GM18502 (cell line): ENCODE measurements around the gene SLC13A5.

ENCODE experiments used
- ATAC-seq: cut with Tn5 transposase; IDR thresholded peaks from one replicate; pipeline ENCODE4 v1.9.1; 2021; ENCODE audit warnings: mild to moderate bottlenecking; ENCODE audit not compliant: unreplicated experiment, poor library complexity

Gene SLC13A5

DNA sequence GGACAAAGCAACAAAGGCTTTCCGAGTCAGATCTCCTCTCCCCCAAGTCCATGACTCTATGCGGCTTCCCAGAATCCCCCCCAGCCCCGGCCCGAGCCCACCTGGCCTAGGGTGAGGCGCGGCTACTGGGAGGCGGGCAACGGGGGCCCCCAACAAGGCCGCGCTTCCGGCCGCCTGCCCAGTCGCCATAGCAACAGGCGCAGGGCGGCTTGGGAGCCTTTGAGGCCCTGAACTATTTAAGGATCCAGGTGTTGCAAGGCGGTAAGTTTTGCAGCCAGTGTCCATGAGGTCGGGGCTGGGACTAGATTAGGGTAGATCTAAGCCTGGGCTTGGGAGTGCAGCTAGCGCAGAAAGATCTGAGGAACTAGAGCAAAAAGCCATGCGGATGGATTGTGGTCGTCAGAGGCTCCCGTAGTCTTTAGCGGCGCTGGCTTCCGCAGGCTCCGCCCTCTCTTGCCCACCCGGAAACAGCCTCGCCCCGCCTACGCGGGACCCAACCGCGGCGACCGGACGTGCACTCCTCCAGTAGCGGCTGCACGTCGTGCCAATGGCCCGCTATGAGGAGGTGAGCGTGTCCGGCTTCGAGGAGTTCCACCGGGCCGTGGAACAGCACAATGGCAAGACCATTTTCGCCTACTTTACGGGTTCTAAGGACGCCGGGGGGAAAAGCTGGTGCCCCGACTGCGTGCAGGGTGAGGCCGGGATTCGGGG lies 72.5 kb downstream of the SLC13A5 start, which contains the start of the genes KIAA0753 and TXNDC17:
Gene KIAA0753, minus strand, starts transcription at position 176 of the 711 bp plus-strand sequence. CDS start 5,608 bp downstream, outside the sequence.
Gene TXNDC17, plus strand, starts transcription at position 525 of the 711 bp plus-strand sequence. Its CDS starts 23 bp downstream, at position 548.
- peak; percentile 90 for ATAC-seq

DNA sequence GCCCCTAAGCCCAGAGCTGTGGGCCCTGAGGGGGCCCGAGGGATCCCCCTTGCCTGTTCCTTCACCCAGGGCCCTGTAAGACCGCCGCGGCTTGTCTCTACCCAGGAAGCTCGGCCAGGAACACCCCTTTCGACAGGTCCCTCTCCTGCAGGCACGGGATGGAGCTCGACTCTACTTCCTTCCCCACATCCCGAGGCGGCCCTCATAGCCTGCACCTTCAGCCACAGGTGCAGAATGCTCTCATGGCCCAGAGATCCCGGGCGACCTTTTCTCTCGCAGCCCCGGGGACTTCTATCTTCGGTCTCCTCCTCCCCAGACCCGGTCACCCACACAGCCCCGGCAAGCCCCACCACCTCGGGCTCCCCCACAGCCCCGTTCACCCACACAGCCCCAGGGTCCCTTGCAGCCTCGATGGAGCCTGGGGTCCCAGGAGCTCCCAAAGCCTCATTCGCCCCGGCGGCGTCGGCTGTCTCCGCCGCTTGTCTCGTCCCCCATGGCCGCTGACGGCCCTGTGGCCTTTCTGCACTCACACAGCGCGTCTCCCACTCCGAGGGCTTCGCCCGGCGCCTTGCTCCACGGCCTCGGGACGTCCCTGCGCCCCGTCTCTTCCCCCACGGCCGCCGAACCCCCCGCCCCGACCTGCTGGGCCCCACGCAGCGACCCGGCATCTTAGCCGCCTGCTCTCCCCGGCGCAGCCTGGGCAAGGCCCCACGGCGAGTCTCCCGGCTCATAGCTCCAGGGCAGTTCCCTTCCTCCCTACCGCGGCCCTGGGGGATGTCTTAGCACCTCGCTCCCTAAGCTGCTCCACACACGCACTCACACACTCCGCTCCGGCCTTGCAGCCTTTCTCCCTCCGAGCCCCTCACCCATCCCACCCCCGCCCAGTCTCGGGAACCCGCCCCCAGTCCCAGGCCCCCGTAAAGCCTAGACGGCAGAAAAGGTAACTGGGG lies 73.3 kb downstream of the SLC13A5 start:
- no peak for ATAC-seq

DNA sequence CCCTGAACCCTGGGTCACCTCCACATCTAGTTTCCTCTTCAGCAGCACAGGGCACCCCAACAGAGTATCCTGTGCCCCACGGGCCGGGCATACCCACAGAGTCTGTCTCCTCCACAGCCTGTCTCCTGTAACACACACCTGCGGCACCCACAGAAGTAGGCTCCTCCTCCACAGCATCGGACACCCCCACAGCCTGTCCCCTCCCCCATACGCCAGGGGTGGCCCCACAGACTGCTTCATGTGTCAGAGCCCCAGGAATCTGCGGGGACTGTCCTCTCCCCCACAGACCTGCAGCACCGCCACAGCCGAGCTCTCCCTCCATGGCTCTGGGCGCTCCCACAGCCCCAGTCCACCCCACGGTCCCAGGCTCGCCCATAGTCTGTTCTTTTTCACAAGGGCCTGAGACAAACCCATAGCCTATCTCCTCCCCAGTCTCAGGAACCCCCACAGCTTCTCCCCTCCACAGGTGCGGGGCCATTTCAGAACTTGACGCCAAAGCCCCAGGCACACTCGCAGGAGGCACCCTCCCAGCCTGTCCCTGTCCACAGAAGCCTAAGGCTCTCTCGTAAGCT lies 74.1 kb downstream of the SLC13A5 start:
- ATAC-seq, result no peak

DNA sequence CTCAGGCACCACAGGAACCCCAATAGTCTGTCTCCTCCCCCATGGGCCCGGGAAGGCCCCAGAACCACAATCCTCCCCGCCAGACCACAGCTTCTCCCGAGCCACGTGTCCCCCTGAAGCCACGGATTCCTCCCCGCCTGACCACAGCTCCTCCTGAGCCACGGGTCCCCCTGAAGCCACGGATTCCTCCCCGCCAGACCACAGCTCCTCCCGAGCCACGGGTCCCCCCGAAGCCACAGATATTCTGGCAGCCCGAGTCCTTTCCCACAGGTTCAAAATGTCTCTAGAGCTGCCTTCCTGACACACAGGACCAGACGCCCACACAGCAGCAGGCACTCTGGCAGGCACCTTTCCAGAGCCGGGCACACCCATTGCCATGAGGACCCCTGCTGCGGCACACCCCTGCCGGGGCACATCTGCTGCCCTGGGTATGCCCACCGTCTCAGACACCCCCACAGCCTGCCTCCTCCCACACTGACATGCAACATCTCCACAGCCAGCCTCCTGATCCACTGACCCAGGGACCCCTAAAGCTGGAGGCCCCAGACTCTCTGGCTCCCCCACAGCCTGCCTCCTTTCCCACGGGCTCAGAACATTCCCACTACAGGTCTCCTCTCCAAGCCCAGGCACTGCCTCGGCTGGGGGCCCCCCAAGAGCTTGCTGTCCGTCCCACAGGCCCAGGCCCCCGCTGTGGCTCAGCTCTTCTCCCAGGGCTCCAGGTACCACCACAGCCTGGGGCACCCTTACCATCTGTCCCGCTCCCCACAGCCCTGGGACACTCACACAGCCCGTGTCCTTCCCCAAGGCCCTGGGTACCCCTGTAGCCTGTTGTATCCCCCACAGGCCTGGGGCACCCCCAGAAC lies 74.9 kb downstream of the SLC13A5 start:
- no peak for ATAC-seq

DNA sequence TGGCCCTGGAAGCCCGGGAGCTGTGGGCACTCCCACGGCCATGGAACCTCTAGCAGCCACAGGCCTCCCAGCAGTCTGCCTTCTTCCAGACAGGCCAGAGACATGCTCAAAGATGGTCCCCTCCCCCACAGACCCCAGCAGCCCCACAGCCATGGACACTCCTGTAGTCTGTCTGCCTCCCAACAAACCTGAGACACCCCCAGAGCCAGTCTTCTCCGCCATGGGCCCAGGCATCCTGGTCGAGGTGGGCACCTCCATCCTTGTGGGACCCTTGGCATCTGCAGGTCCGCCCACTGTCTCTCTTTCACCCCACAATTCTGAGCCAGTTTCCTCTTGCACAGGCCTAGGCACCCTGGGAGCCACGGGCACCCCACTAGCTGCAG lies 75.7 kb downstream of the SLC13A5 start:
- ATAC-seq, result no peak

DNA sequence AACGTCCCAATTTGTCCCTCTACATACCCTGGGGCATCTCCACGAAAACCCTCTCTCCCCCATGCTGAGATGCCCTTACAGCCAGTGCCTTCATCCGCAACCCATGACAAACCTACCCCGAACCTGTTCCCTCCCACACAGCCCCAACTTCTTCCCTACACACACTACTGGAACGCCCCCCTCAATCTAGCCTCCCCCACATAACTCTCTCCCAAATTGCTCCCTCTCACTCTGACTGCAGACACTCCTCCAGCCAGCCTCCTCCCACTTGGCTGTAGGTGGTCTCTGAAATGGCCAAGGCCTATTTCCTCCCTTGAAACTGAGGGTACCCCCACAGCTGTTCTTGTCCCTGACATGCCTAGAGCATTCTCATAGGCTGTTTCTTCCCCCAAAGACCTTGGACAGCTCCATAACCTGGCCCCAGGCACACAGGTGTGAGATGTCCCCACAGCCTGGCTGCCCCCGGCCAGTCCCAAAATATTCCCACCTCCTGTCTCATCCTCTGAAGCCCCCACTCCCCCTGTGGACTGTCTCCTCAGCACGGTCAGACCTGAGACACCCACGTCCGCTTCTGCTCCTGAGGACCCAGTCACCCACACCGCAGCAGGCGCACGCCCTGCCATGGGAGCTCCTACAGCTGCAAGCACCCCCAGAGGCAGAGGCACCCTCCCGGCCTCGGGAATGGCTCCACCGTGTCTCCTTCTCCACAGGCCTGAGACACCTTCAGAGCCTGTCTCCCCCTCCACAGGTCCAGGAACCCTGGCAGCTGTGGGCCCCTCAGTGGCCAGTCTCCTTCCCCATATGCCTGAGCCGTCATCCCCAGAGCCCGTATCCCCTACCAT lies 76.3 kb downstream of the SLC13A5 start:
- no peak for ATAC-seq

DNA sequence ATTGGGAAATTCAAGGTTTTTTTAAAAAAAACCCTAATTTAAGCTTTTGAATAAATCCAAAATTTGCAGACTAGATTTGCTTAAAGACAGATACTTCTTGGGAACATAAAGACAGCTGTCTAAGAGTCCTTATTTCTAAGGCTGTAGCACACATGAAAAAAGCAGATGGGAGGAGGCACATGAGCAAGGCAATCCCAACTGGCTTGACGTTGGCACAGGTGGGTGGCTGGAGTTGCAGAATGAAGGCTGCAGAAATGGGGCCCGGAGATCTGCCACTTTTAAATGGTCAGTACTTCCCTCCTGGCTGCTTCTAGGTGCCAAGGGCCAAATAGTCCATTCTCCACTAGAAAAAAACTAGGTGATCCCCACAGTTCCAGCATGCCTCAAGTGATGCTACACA lies 77.1 kb downstream of the SLC13A5 start:
- ATAC-seq, result no peak
